SK-N-MC (cell line): ENCODE data around the gene MYPN.
"Not testable (repeated sequence)": the region's sequence is repeated elsewhere in the genome, so short reads cannot be mapped to it uniquely, and the experiment has no call there.

Experiments used
- DNase-seq: peaks from one replicate; pipeline ENCODE4 v3.0.0-alpha.2; 2011; ENCODE audit warnings: low read depth, low spot score
- H3K27ac ChIP-seq: fragments of 200-600 bp; sonication (generic); 2 replicates; pipeline ENCODE4 v1.5.1; 2016; ENCODE audit warnings: mixed run types
- H3K36me3 ChIP-seq: fragments of 200-600 bp; sonication (generic); 2 replicates; pipeline ENCODE4 v1.6.1; 2017; ENCODE audit warnings: antibody characterized with exemption, low read length, mixed read lengths; ENCODE audit not compliant: insufficient read depth
- H3K4me3 ChIP-seq: fragments of 200-600 bp; sonication (generic); 2 replicates; pipeline ENCODE4 v1.5.1; 2016
- H3K9ac ChIP-seq: fragments of 200-600 bp; sonication (generic); 2 replicates; pipeline ENCODE4 v1.8.0; 2017; ENCODE audit warnings: mixed run types, mixed read lengths; ENCODE audit not compliant: insufficient read length
- H3K9me3 ChIP-seq: fragments of 200-600 bp; sonication (generic); 2 replicates; pipeline ENCODE4 v1.6.1; 2017; ENCODE audit warnings: low read depth, mild to moderate bottlenecking, antibody characterized with exemption, low read length, moderate library complexity, mixed read lengths
- EZH2 ChIP-seq: fragments of 200-600 bp; sonication (generic); IDR thresholded peaks from one replicate; pipeline ENCODE4 v1.6.1; 2017; ENCODE audit warnings: antibody characterized with exemption
- FOXP2 ChIP-seq: optimal IDR thresholded peaks from 2 replicates; pipeline ENCODE3; 2011; ENCODE audit warnings: mild to moderate bottlenecking, moderate library complexity; ENCODE audit not compliant: insufficient read depth; ENCODE audit errors: extremely low read length, control extremely low read depth
- POLR2AphosphoS5 ChIP-seq: IDR thresholded peaks from 2 replicates; pipeline ENCODE4 v1.6.1; 2012; ENCODE audit warnings: mild to moderate bottlenecking, low read depth, low read length, borderline replicate concordance

MYPN gene

GRCh38 chr10:68109331-68109730, at the start of gene MYPN:
Gene MYPN (plus strand): TSS chr10:68109488. CDS start chr10:68121439, 11,951 bp downstream.
- peak within 1 kb of the TSS; percentile 77 for H3K4me3 ChIP-seq
- H3K36me3 ChIP-seq, result no peaks in the 10 kb centered on the region
- H3K27ac ChIP-seq, result peak within 1 kb of the TSS; percentile 82
- no peak for DNase-seq
- H3K9me3 ChIP-seq, result no peaks in the 10 kb centered on the region
- TF ChIP-seq EZH2 (no peak), POLR2AphosphoS5 (no peak), FOXP2 (no peak)
- H3K9ac ChIP-seq, result peak within 1 kb of the TSS; percentile 37

GRCh38 chr10:68067029-68067428, 42.3 kb upstream of the MYPN start:
- DNase-seq, result no peak
- H3K36me3 ChIP-seq, result peaks cover 28% of the 10 kb centered on the region
- H3K27ac ChIP-seq, result peak overlapping the region; percentile 50; the same call in 1 of the 2 replicates
- TF ChIP-seq EZH2 (no peak), POLR2AphosphoS5 (no peak), FOXP2 (no peak)
- no peak overlapping the region for H3K9ac ChIP-seq
- no peaks in the 10 kb centered on the region for H3K9me3 ChIP-seq
- H3K4me3 ChIP-seq, result no peak overlapping the region

GRCh38 chr10:68067508-68067907, 41.8 kb upstream of the MYPN start:
- 0 out of 2 replicates have a peak overlapping the region, but pooled peaks have one; percentile 31 for H3K27ac ChIP-seq
- no peak for TF ChIP-seq EZH2
- no peak for TF ChIP-seq POLR2AphosphoS5
- H3K36me3 ChIP-seq, result peaks cover 28% of the 10 kb centered on the region

GRCh38 chr10:68073631-68074030, 35.7 kb upstream of the MYPN start:
- TF ChIP-seq FOXP2 (no peak), EZH2 (no peak), POLR2AphosphoS5 (no peak)

More at GRCh38 chr10:68067508-68067907, 41.8 kb upstream of the MYPN start:
- no peak overlapping the region for H3K4me3 ChIP-seq
- no peak for DNase-seq
- H3K9me3 ChIP-seq, result no peaks in the 10 kb centered on the region
- no peak overlapping the region for H3K9ac ChIP-seq

GRCh38 chr10:68074031-68074774, 35.1 kb upstream of the MYPN start:
- Histone ChIP-seq H3K4me3 (peak overlapping the region; percentile 86), H3K9ac (peak overlapping the region; percentile 89), H3K27ac (peak overlapping the region; percentile 19; the same call in 1 of the 2 replicates), H3K9me3 (no peaks in the 10 kb centered on the region), H3K36me3 (peaks cover 17% of the 10 kb centered on the region)
- no peak for DNase-seq
- TF ChIP-seq EZH2 (no peak), FOXP2 (no peak), POLR2AphosphoS5 (no peak)

More at GRCh38 chr10:68073631-68074030, 35.7 kb upstream of the MYPN start:
- Histone ChIP-seq H3K9me3 (no peaks in the 10 kb centered on the region), H3K4me3 (peak overlapping the region; percentile 86), H3K9ac (peak overlapping the region; percentile 89), H3K27ac (0 out of 2 replicates have a peak overlapping the region, but pooled peaks have one; percentile 19), H3K36me3 (peaks cover 18% of the 10 kb centered on the region)
- no peak for DNase-seq

GRCh38 chr10:68074775-68075549, 34.3 kb upstream of the MYPN start, which contains the start of gene HERC4:
Gene HERC4 (minus strand): TSS chr10:68075283. CDS start chr10:68073108, 2,175 bp downstream.
- DNase-seq, result no peak
- peak within 1 kb of the TSS; percentile 89 for H3K9ac ChIP-seq
- TF ChIP-seq EZH2, result no peak
- no peak for TF ChIP-seq FOXP2
- TF ChIP-seq POLR2AphosphoS5, result peak; percentile 76
- peak within 1 kb of the TSS; percentile 86 for H3K4me3 ChIP-seq
- H3K36me3 ChIP-seq, result peaks cover 13% of the 10 kb centered on the region; the same call in 1 of the 2 replicates
- no peaks in the 10 kb centered on the region for H3K9me3 ChIP-seq
- H3K27ac ChIP-seq, result peak within 1 kb of the TSS; percentile 62; the same call in 1 of the 2 replicates

GRCh38 chr10:68075550-68076004, 33.7 kb upstream of the MYPN start:
- peaks cover 13% of the 10 kb centered on the region; the same call in 1 of the 2 replicates for H3K36me3 ChIP-seq
- peak overlapping the region; percentile 62; the same call in 1 of the 2 replicates for H3K27ac ChIP-seq
- DNase-seq, result no peak
- TF ChIP-seq FOXP2, result no peak
- TF ChIP-seq EZH2, result no peak
- no peak for TF ChIP-seq POLR2AphosphoS5
- H3K9ac ChIP-seq, result no peak overlapping the region
- H3K4me3 ChIP-seq, result peak overlapping the region; percentile 40; the same call in 1 of the 2 replicates
- no peaks in the 10 kb centered on the region for H3K9me3 ChIP-seq

- H3K9ac ChIP-seq, H3K9me3 ChIP-seq, H3K4me3 ChIP-seq, H3K27ac ChIP-seq, DNase-seq, H3K36me3 ChIP-seq: not testable (repeated sequence)
Observed at GRCh38 chr10:68076081-68076480, 33.2 kb upstream of the MYPN start.
